Endodermal cell (in vitro differentiated cells): Measurements from ENCODE around the gene AAK1. TPM values are rescaled to one million over a fixed set of nuclear protein-coding genes. Genes with fewer than 3 reads are reported as not detected.

Source experiments
- DNase-seq: peaks from one replicate; pipeline ENCODE4 v3.0.0-alpha.2; 2017
- H3K27ac ChIP-seq: 2 replicates; pipeline ENCODE4 v1.5.1; 2013; ENCODE audit warnings: mild to moderate bottlenecking, low read depth, low read length, moderate library complexity
- H3K27me3 ChIP-seq: 2 replicates; pipeline ENCODE4 v1.6.1; 2013; ENCODE audit warnings: mild to moderate bottlenecking, low read length, moderate library complexity; ENCODE audit not compliant: insufficient read depth, control insufficient read depth, poor library complexity, severe bottlenecking
- H3K36me3 ChIP-seq: 2 replicates; pipeline ENCODE4 v1.7.0; 2013; ENCODE audit warnings: mild to moderate bottlenecking, low read length, moderate library complexity; ENCODE audit not compliant: control insufficient read depth, insufficient read depth
- H3K4me1 ChIP-seq: one replicate; pipeline ENCODE4 v1.7.0; 2013; ENCODE audit warnings: low read length; ENCODE audit not compliant: control insufficient read depth, insufficient read depth
- H3K4me3 ChIP-seq: 2 replicates; pipeline ENCODE4 v1.5.1; 2013; ENCODE audit warnings: mild to moderate bottlenecking, low read length, moderate library complexity
- H3K9ac ChIP-seq: 2 replicates; pipeline ENCODE4 v1.6.1; 2013; ENCODE audit warnings: mild to moderate bottlenecking, low read length, moderate library complexity; ENCODE audit not compliant: poor library complexity, severe bottlenecking; ENCODE audit errors: extremely low read depth
- H3K9me3 ChIP-seq: 2 replicates; pipeline ENCODE4 v1.6.1; 2013; ENCODE audit warnings: mild to moderate bottlenecking, low read length, moderate library complexity; ENCODE audit not compliant: control insufficient read depth
- H3K27ac Mint-ChIP-seq: 2 replicates; pipeline ENCODE4 v1.8.0; 2020; ENCODE audit warnings: mixed read lengths
- H3K27me3 Mint-ChIP-seq: 2 replicates; pipeline ENCODE4 v1.8.0; 2021; ENCODE audit warnings: mild to moderate bottlenecking, mixed read lengths; ENCODE audit not compliant: insufficient read depth
- H3K36me3 Mint-ChIP-seq: 2 replicates; pipeline ENCODE4 v1.8.0; 2020; ENCODE audit warnings: low read depth, mixed read lengths
- H3K4me1 Mint-ChIP-seq: 2 replicates; pipeline ENCODE4 v1.8.0; 2020; ENCODE audit warnings: mixed read lengths
- H3K4me3 Mint-ChIP-seq: 2 replicates; pipeline ENCODE4 v1.8.0; 2020; ENCODE audit warnings: mild to moderate bottlenecking, moderate library complexity, mixed read lengths
- H3K9me3 Mint-ChIP-seq: 2 replicates; pipeline ENCODE4 v1.8.0; 2020; ENCODE audit warnings: mild to moderate bottlenecking, mixed read lengths
- whole genome bisulfite sequencing, 2 experiments: methylation state at CpG; one replicate each; pipeline versions ENCODE4 v1.1.5 to v1.1.7; 2013; ENCODE audit warnings: missing lambda C conversion rate in 2 of 2, mixed read lengths in 1 of 2; ENCODE audit not compliant: insufficient coverage in 1 of 2, insufficient read length in 1 of 2; 5-methylcytosine and 5-hydroxymethylcytosine counted together
- total RNA-seq, 2 donors: library from RNA; stranded (reverse); fragmentation: NEBNext Ultra II Directional in 1 of 2; extraction: Animal tissue kit (Norgen Biotek cat#: 25700) in 1 of 2; gene quantifications; 2 replicates in 1 of 2; 3 replicates in 1 of 2; pipeline ENCODE4 v1.2.1, GENCODE V29; 2021
- TF ChIP-seq, protein P1 (sequence below): fragments of 200-600 bp; sonication (generic); conservative IDR thresholded peaks from 2 replicates; pipeline ENCODE4 v1.5.0; 2021; ENCODE audit warnings: antibody characterized with exemption, mild to moderate bottlenecking

AAK1 gene
- total RNA-seq, 2 donors from 2014 or later = 29.2 to 34.7 TPM

DNA sequence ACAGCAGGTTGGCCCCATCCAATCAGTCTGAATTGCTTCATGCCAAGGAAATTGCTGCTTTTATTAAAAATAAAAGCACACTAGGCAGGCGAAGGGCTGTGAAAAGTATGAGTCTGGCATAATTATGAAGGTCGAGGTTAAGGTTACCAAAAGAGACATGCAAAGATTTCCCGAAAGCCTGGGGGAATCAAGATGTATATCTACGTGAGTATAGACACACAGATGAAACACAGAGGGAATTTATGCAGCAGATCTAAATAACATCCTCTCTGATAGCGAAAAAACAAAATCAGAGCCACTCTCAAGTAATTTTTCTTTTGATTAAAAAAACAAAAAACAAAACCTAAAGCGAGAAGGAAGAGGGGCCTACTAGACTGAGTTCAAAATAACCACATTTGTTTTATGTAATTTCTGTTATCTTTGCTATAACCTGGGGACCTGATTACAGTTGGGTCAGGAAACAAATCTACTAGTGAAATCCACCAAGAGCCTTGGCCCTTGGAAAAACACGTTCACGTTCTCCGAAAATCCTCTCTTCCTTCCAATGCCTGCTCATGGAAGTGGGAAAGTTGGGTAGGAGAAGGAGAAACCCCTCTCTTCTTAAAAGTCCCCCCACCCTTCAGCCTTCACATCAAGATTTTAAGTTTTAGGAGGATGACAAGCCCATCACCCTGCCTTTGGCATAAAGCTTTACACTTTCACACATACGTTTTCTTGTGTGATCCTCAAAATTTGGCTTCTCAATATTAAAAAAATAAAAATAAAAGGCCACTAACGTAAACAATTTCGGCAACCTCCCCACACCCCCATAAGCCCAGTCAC is 1.4 kb downstream of the AAK1 start:
- no peaks in the 10 kb centered on the region for H3K9me3 Mint-ChIP-seq
- 43 to 73% methylated on average over 6 to 9 of the region's 12 CpGs for WGBS, 2 experiments
- no peaks in the 10 kb centered on the region for H3K9me3 ChIP-seq
- peaks cover 3% of the 10 kb centered on the region for H3K4me1 ChIP-seq
- peak overlapping the region; percentile 91 for H3K4me3 Mint-ChIP-seq
- H3K27ac ChIP-seq = no peak overlapping the region
- peaks cover 46% of the 10 kb centered on the region for H3K4me1 Mint-ChIP-seq
- H3K27me3 Mint-ChIP-seq = no peaks in the 10 kb centered on the region
- peaks cover 6% of the 10 kb centered on the region for H3K36me3 ChIP-seq
- H3K27me3 ChIP-seq = no peaks in the 10 kb centered on the region
- peak overlapping the region; percentile 91 for H3K4me3 ChIP-seq
- DNase-seq = no peak
- TF ChIP-seq, protein P1, sequence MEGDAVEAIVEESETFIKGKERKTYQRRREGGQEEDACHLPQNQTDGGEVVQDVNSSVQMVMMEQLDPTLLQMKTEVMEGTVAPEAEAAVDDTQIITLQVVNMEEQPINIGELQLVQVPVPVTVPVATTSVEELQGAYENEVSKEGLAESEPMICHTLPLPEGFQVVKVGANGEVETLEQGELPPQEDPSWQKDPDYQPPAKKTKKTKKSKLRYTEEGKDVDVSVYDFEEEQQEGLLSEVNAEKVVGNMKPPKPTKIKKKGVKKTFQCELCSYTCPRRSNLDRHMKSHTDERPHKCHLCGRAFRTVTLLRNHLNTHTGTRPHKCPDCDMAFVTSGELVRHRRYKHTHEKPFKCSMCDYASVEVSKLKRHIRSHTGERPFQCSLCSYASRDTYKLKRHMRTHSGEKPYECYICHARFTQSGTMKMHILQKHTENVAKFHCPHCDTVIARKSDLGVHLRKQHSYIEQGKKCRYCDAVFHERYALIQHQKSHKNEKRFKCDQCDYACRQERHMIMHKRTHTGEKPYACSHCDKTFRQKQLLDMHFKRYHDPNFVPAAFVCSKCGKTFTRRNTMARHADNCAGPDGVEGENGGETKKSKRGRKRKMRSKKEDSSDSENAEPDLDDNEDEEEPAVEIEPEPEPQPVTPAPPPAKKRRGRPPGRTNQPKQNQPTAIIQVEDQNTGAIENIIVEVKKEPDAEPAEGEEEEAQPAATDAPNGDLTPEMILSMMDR = no peak
- peaks cover 2% of the 10 kb centered on the region for H3K36me3 Mint-ChIP-seq
- H3K9ac ChIP-seq = peak overlapping the region; percentile 73
- H3K27ac Mint-ChIP-seq = peak overlapping the region; percentile 93

DNA sequence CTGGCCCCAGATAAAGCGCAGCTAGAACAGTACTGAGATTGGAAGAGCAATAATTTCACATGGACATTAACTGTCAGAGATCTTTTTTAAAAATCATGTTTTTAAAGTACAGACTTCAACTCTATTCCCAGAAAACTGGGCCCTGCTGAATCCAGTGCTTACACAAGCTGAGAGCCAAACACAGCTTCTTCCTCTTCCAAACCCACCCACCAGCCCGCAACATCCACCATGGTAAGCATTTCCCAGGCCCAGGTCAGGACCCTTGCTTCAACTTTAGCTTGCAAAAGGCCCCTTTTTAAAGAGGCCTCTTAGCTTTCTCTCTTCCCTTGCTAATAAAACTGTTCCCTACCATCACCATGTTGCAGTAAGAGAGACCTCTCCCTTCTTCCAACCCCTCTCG is 2.1 kb downstream of the AAK1 start:
- TF ChIP-seq, protein P1 = no peak
- H3K27ac ChIP-seq = no peak overlapping the region
- H3K9ac ChIP-seq = peak overlapping the region; percentile 73

DNA sequence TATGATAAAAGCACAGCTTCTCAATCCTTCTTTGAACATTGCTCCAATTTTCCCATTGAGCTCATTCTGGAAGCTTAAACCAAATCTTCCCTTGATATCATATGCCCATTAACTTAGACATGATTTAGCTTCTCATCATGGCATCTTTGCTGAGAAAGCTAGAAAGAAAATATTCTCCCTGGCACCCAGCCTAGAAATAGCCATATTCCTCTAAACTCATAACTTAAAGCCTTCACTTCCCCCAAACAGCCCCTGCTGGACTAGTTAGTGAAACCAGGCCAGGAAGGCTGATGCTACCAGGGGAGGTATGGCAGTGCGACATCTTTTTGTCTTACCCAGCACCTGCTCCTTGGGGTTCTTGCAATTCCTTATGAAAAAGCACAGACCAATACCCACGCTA is 4.3 kb downstream of the AAK1 start:
- no peaks in the 10 kb centered on the region for H3K27me3 Mint-ChIP-seq
- no peak overlapping the region for H3K27ac Mint-ChIP-seq

More for the DNA sequence above, 2.1 kb downstream of the AAK1 start:
- Mint-ChIP-seq H3K4me3 (peak overlapping the region; percentile 91), H3K27me3 (no peaks in the 10 kb centered on the region), H3K9me3 (no peaks in the 10 kb centered on the region), H3K36me3 (peaks cover 3% of the 10 kb centered on the region), H3K4me1 (peaks cover 46% of the 10 kb centered on the region), H3K27ac (no peak overlapping the region)
- Histone ChIP-seq H3K27me3 (no peaks in the 10 kb centered on the region), H3K9me3 (no peaks in the 10 kb centered on the region), H3K36me3 (peaks cover 7% of the 10 kb centered on the region), H3K4me1 (peaks cover 3% of the 10 kb centered on the region), H3K4me3 (peak overlapping the region; percentile 91)
- no peak for DNase-seq
- WGBS, 2 experiments = 78 to 90% methylated on average over 3 of the region's 3 CpGs

More for the DNA sequence above, 4.3 kb downstream of the AAK1 start:
- Mint-ChIP-seq H3K4me1 (peaks cover 31% of the 10 kb centered on the region), H3K9me3 (no peaks in the 10 kb centered on the region), H3K36me3 (peaks cover 3% of the 10 kb centered on the region), H3K4me3 (no peak overlapping the region)
- Histone ChIP-seq H3K27ac (no peak overlapping the region), H3K9ac (no peak overlapping the region), H3K27me3 (no peaks in the 10 kb centered on the region), H3K36me3 (peaks cover 7% of the 10 kb centered on the region), H3K4me1 (peaks cover 3% of the 10 kb centered on the region), H3K9me3 (no peaks in the 10 kb centered on the region), H3K4me3 (no peak overlapping the region)
- TF ChIP-seq, protein P1 = no peak
- no peak for DNase-seq
- WGBS, 2 experiments = 96 to 100% methylated on average over 2 of the region's 2 CpGs
